Right cardiac atrium (tissue), 5 donors: ENCODE data around the gene OGDH. TPM values are rescaled to one million over a fixed set of nuclear protein-coding genes. Genes with fewer than 3 reads are reported as not detected.
"Not testable (repeated sequence)": the region's sequence is repeated elsewhere in the genome, so short reads cannot be mapped to it uniquely, and the experiment has no call there.

Source experiments
- ATAC-seq, 2 donors: fragments of 200-7000 bp; cut with Tn5 transposase; one replicate each; pipeline versions ENCODE4 v1.8.0 to v1.9.1; 2020; ENCODE audit warnings: moderate library complexity in 2 of 2, mild to moderate bottlenecking in 1 of 2
- DNase-seq, 3 donors: peaks; one replicate each; pipeline ENCODE4 v3.0.0-alpha.2; 2020
- H3K27ac ChIP-seq: one replicate; pipeline ENCODE4 v1.5.1; 2013; ENCODE audit warnings: mild to moderate bottlenecking, low read length, control low read depth, moderate library complexity
- H3K27me3 ChIP-seq: one replicate; pipeline ENCODE4 v1.6.1; 2013; ENCODE audit not compliant: control insufficient read depth, insufficient read depth
- H3K4me1 ChIP-seq: one replicate; pipeline ENCODE4 v1.6.1; 2013; ENCODE audit warnings: low read length; ENCODE audit not compliant: control insufficient read depth, insufficient read depth
- H3K4me3 ChIP-seq: one replicate; pipeline ENCODE4 v1.5.1; 2013; ENCODE audit warnings: low read length, control low read depth
- H3K9me3 ChIP-seq: one replicate; pipeline ENCODE4 v1.6.1; 2013; ENCODE audit warnings: low read length; ENCODE audit not compliant: control insufficient read depth
- WGBS: extraction: QIAGEN DNeasy Blood & Tissue Kit; methylation state at CpG from one replicate; pipeline ENCODE4 v1.1.7; 2013; 5-methylcytosine and 5-hydroxymethylcytosine counted together
- intact Hi-C, 4 donors: fragments of 100-400 bp; cut with DNase I; formaldehyde crosslinking; loops; one replicate each; pipeline versions ENCODE4 v1.11.0 to v1.14.0; 2022 to 2023
- polyA plus RNA-seq: library from polyadenylated mRNA; stranded (reverse); fragments of 200-250 nt; gene quantifications from one replicate; pipeline ENCODE4 v1.2.3, GENCODE V29; 2013
- total RNA-seq, 4 donors: library from RNA; stranded (reverse); fragmentation: NEBNext Ultra II Directional; extraction: Animal tissue kit (Norgen Biotek cat#: 25700); gene quantifications; one replicate each; pipeline ENCODE4 v1.2.1, GENCODE V29; 2021
- donor health status: healthy with polysubstance abuse.
- donor health status: DM: no; HTN: yes; CAD: no.
- donor health status: DM: no; HTN: no; CAD: no.
- donor health status: DM: no; HTN: yes; CAD: no; lungs with severe emphysema.
- donor health status: DM: yes; HTN: yes; CAD: no.

OGDH gene
- total and polyA plus RNA-seq, 5 donors, result 168 to 406 (median 371) TPM

- intact Hi-C loops, H3K27ac ChIP-seq, H3K9me3 ChIP-seq, H3K27me3 ChIP-seq, ATAC-seq, H3K4me3 ChIP-seq, DNase-seq, H3K4me1 ChIP-seq: not testable (repeated sequence)
- WGBS, result 93% methylated on average over 6 of the region's 6 CpGs
Measured at GRCh38 chr7:44732971-44733370, 126.5 kb downstream of the OGDH start.

GRCh38 chr7:44733708-44734481 is 127.5 kb downstream of the OGDH start:
- no peaks in the 10 kb centered on the region for H3K4me1 ChIP-seq
- 76% methylated on average over 5 of the region's 5 CpGs for WGBS
- ATAC-seq (no peak), DNase-seq (no peak)
- H3K27ac ChIP-seq, result no peak overlapping the region
- intact Hi-C loops, result no loop called here
- no peaks in the 10 kb centered on the region for H3K9me3 ChIP-seq
- H3K27me3 ChIP-seq, result no peaks in the 10 kb centered on the region
- H3K4me3 ChIP-seq, result no peak overlapping the region

- Histone ChIP-seq H3K4me1 (no peaks in the 10 kb centered on the region), H3K27ac (no peak overlapping the region), H3K9me3 (no peaks in the 10 kb centered on the region), H3K4me3 (no peak overlapping the region), H3K27me3 (no peaks in the 10 kb centered on the region)
- intact Hi-C loops, result no loop called here
- no peak for DNase-seq
- ATAC-seq, result no peak
- WGBS, result 85% methylated on average over 5 of the region's 5 CpGs
Measured at GRCh38 chr7:44735403-44736165, 129.2 kb downstream of the OGDH start.

GRCh38 chr7:44736896-44737295 is 130.5 kb downstream of the OGDH start:
- H3K27ac ChIP-seq, result no peak overlapping the region
- DNase-seq (no peak), ATAC-seq (no peak)
- H3K9me3 ChIP-seq, result no peaks in the 10 kb centered on the region
- H3K4me3 ChIP-seq, result no peak overlapping the region
- H3K27me3 ChIP-seq, result no peaks in the 10 kb centered on the region
- 78% methylated on average over 3 of the region's 3 CpGs for WGBS
- no peaks in the 10 kb centered on the region for H3K4me1 ChIP-seq
- intact Hi-C loops, result no loop called here

GRCh38 chr7:44738051-44738723 is 131.8 kb downstream of the OGDH start:
- no peak for ATAC-seq
- Histone ChIP-seq H3K4me1 (no peaks in the 10 kb centered on the region), H3K4me3 (no peak overlapping the region), H3K27me3 (no peaks in the 10 kb centered on the region), H3K9me3 (no peaks in the 10 kb centered on the region), H3K27ac (no peak overlapping the region)
- DNase-seq, result no peak
- WGBS, result 87% methylated on average over 4 of the region's 4 CpGs
- intact Hi-C loops, result no loop called here

GRCh38 chr7:44738876-44739665 is 132.6 kb downstream of the OGDH start:
- Histone ChIP-seq H3K27me3 (no peaks in the 10 kb centered on the region), H3K4me3 (no peak overlapping the region), H3K4me1 (no peaks in the 10 kb centered on the region), H3K9me3 (no peaks in the 10 kb centered on the region), H3K27ac (no peak overlapping the region)
- ATAC-seq, result peak; percentile 23 to 24
- 92% methylated on average over 23 of the region's 23 CpGs for WGBS
- intact Hi-C loops, result no loop called here
- DNase-seq, result no peak

- Histone ChIP-seq H3K4me1 (no peaks in the 10 kb centered on the region), H3K27me3 (no peaks in the 10 kb centered on the region), H3K4me3 (no peak overlapping the region), H3K27ac (no peak overlapping the region), H3K9me3 (no peaks in the 10 kb centered on the region)
- WGBS, result 94% methylated on average over 2 of the region's 2 CpGs
- no peak for DNase-seq
- intact Hi-C loops, result no loop called here
- no peak for ATAC-seq
Measured at GRCh38 chr7:44740055-44740454, 133.6 kb downstream of the OGDH start.

GRCh38 chr7:44743750-44744149 is 137.3 kb downstream of the OGDH start:
- no peak overlapping the region for H3K4me3 ChIP-seq
- H3K27ac ChIP-seq, result no peak overlapping the region
- H3K4me1 ChIP-seq, result no peaks in the 10 kb centered on the region
- intact Hi-C loops, result no loop called here
- no peaks in the 10 kb centered on the region for H3K9me3 ChIP-seq
- no peaks in the 10 kb centered on the region for H3K27me3 ChIP-seq
- 56% methylated on average over 1 of the region's 1 CpG for WGBS
- no peak for ATAC-seq
- no peak for DNase-seq

- 1% methylated on average over 92 of the region's 92 CpGs for WGBS
- ATAC-seq, result peak; percentile 99
- no peaks in the 10 kb centered on the region for H3K9me3 ChIP-seq
Measured at GRCh38 chr7:44748045-44748947, 141.9 kb downstream of the OGDH start, which contains the start of gene ZMIZ2. Gene ZMIZ2, plus strand, starts transcription at chr7:44748847. Its CDS starts 7,403 bp downstream, at chr7:44756250.

More at GRCh38 chr7:44748045-44748947, 141.9 kb downstream of the OGDH start, which contains the start of gene ZMIZ2:
- no peaks in the 10 kb centered on the region for H3K27me3 ChIP-seq
- peak; percentile 93 to 98 (median 97) for DNase-seq
- intact Hi-C loops, result no loop called here
- peaks cover 15% of the 10 kb centered on the region for H3K4me1 ChIP-seq
- H3K4me3 ChIP-seq, result peak within 1 kb of the TSS; percentile 97
- H3K27ac ChIP-seq, result peak within 1 kb of the TSS; percentile 99
